PC-3 (cell line): ENCODE measurements around the gene STAG1. TPM values are rescaled to one million over a fixed set of nuclear protein-coding genes. Genes with fewer than 3 reads are reported as not detected.
A peak's percentile ranks its signal among the peaks of the same experiment; 100 is the strongest.

Experiments
- ATAC-seq: fragments of 200-7000 bp; cut with Tn5 transposase; 2 replicates; pipeline ENCODE4 v1.9.1; 2020; ENCODE audit warnings: mild to moderate bottlenecking, moderate library complexity
- BruUV-seq: library from RNA; stranded (reverse); fragments of 400-500 nt; replicated peaks from 2 replicates; lab custom pipeline; 2021; lab: Mats Ljungman, UMichigan
- CTCF ChIA-PET: fragments of 300-600 bp; sonication (Branson Sonifier 250); formaldehyde crosslinking; loops from one replicate; lab custom pipeline; 2022; ENCODE audit warnings: antibody characterized with exemption; lab: Charles Lee
- POLR2A ChIA-PET: fragments of 300-600 bp; sonication (Branson Sonifier 250); formaldehyde crosslinking; loops from one replicate; lab custom pipeline; 2022; ENCODE audit warnings: antibody characterized with exemption; ENCODE audit not compliant: unreplicated experiment; lab: Charles Lee
- DNase-seq: peaks from one replicate; pipeline ENCODE4 v3.0.0-alpha.2; 2015
- H2AFZ ChIP-seq: fragments of 300-600 bp; sonication (generic); 2 replicates; pipeline ENCODE4 v1.6.0; 2016; ENCODE audit warnings: antibody characterized with exemption, low read length
- H3F3A ChIP-seq: fragments of 300-600 bp; sonication (generic); one replicate; pipeline ENCODE4 v1.6.0; 2017; ENCODE audit warnings: antibody characterized with exemption, low read length, control low read depth, mild to moderate bottlenecking; ENCODE audit not compliant: unreplicated experiment
- H3K27ac ChIP-seq: fragments of 300-600 bp; sonication (generic); 2 replicates; pipeline ENCODE4 v1.5.1; 2016; ENCODE audit warnings: mild to moderate bottlenecking, low read length
- H3K27me3 ChIP-seq: fragments of 300-600 bp; sonication (generic); 2 replicates; pipeline ENCODE4 v1.6.1; 2016; ENCODE audit warnings: low read length, mixed read lengths
- H3K36me3 ChIP-seq: fragments of 300-600 bp; sonication (generic); 2 replicates; pipeline ENCODE4 v1.6.1; 2016; ENCODE audit warnings: low read depth, mixed run types, low read length, mixed read lengths
- H3K4me1 ChIP-seq: fragments of 300-600 bp; sonication (generic); 2 replicates; pipeline ENCODE4 v1.5.1; 2016; ENCODE audit warnings: low read length; ENCODE audit not compliant: insufficient read depth
- H3K4me2 ChIP-seq: fragments of 300-600 bp; sonication (generic); 2 replicates; pipeline ENCODE4 v1.6.0; 2016; ENCODE audit warnings: low read length
- H3K4me3 ChIP-seq: fragments of 300-600 bp; sonication (generic); 2 replicates; pipeline ENCODE4 v1.5.1; 2016; ENCODE audit warnings: mild to moderate bottlenecking, low read length, mixed read lengths
- H3K79me2 ChIP-seq: fragments of 300-600 bp; sonication (generic); 2 replicates; pipeline ENCODE4 v1.6.1; 2017; ENCODE audit warnings: low read length, mixed read lengths
- H3K9ac ChIP-seq: fragments of 300-600 bp; sonication (generic); 2 replicates; pipeline ENCODE4 v1.6.0; 2016; ENCODE audit warnings: mild to moderate bottlenecking, low read length
- H3K9me2 ChIP-seq: fragments of 300-600 bp; sonication (generic); replicated peaks from 2 replicates; pipeline ENCODE4 v1.6.1; 2016; ENCODE audit warnings: mixed run types, low read length, mixed read lengths
- H3K9me3 ChIP-seq: fragments of 300-600 bp; sonication (generic); 2 replicates; pipeline ENCODE4 v1.6.1; 2016; ENCODE audit warnings: low read length, mixed read lengths
- H4K20me1 ChIP-seq: fragments of 300-600 bp; sonication (generic); 2 replicates; pipeline ENCODE4 v1.6.1; 2016; ENCODE audit warnings: low read length, mixed read lengths
- CTCF ChIP-seq: fragments of 300-600 bp; sonication (generic); conservative IDR thresholded peaks from 2 replicates; pipeline ENCODE4 v1.5.1; 2017; ENCODE audit warnings: antibody characterized with exemption, low read depth, mild to moderate bottlenecking, low read length
- EZH2 ChIP-seq: fragments of 300-600 bp; sonication (generic); IDR thresholded peaks from one replicate; pipeline ENCODE4 v1.6.1; 2017; ENCODE audit warnings: antibody characterized with exemption, mild to moderate bottlenecking, low read length; ENCODE audit not compliant: unreplicated experiment
- EZH2phosphoT487 ChIP-seq: fragments of 300-600 bp; sonication (generic); IDR thresholded peaks from 2 replicates; pipeline ENCODE4 v1.6.1; 2018; ENCODE audit warnings: mild to moderate bottlenecking, antibody characterized with exemption, low read length, borderline replicate concordance
- intact Hi-C: fragments of 100-400 bp; cut with micrococcal nuclease; formaldehyde crosslinking; loops from 2 replicates; pipeline ENCODE4 v1.9.0; 2023
- total RNA-seq: library from RNA; depleted of rRNA; stranded (reverse); fragments of >200 nt; gene quantifications from 2 replicates; pipeline ENCODE4 v1.2.3, GENCODE V29; 2014

Gene STAG1
- total RNA-seq, 1 experiment from 2014 or later = 14.6 TPM

GRCh38 chr3:136350557-136350956 is 401.6 kb downstream of the STAG1 start:
- no peak overlapping the region for H3K9ac ChIP-seq
- intact Hi-C loops = no loop called here
- no peak overlapping the region for H3K4me3 ChIP-seq
- no peaks in the 10 kb centered on the region for H3K79me2 ChIP-seq
- H2AFZ ChIP-seq = no peak overlapping the region
- H3F3A ChIP-seq = no peaks in the 10 kb centered on the region
- POLR2A ChIA-PET = no interaction called here
- CTCF ChIA-PET = no interaction called here
- ATAC-seq (no peak), DNase-seq (no peak)
- no peak overlapping the region for H3K27ac ChIP-seq
- TF ChIP-seq EZH2phosphoT487 = no peak
- no peaks in the 10 kb centered on the region; the same call in 1 of the 2 replicates for H3K36me3 ChIP-seq
- H3K9me3 ChIP-seq = no peaks in the 10 kb centered on the region
- 0 out of 2 replicates have a peak, but pooled peaks cover 6% of the 10 kb centered on the region for H3K4me1 ChIP-seq
- H4K20me1 ChIP-seq = no peaks in the 10 kb centered on the region
- BruUV-seq = no TSS peak
- no peaks in the 10 kb centered on the region for H3K27me3 ChIP-seq
- no peaks in the 10 kb centered on the region for H3K9me2 ChIP-seq
- H3K4me2 ChIP-seq = no peak overlapping the region

DNA sequence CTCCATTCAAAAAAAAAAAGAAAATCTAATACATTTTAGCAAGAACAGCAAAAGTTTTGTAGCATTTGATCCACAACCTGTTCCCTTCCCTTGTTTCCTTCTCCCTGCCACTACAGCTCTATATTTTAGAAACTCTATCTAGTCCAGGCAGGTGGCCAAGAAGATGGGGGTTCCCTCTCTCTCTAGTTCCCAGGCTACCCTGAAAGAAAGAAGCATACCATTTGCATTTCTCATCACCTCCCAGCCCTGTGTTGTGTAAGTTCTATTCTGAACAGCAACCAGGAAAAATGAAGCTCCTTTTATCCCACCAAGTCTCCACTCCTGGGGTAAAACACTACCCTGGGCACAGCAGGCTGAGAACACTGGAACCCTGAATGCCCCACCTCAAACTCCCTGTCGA is 402.0 kb downstream of the STAG1 start:
- no TSS peak for BruUV-seq
- POLR2A ChIA-PET = no interaction called here
- Histone ChIP-seq H2AFZ (no peak overlapping the region), H3K4me1 (0 out of 2 replicates have a peak, but pooled peaks cover 6% of the 10 kb centered on the region), H3K4me3 (no peak overlapping the region), H3K27ac (no peak overlapping the region), H3K9me3 (no peaks in the 10 kb centered on the region), H3K9me2 (no peaks in the 10 kb centered on the region), H4K20me1 (no peaks in the 10 kb centered on the region), H3K27me3 (no peaks in the 10 kb centered on the region), H3K79me2 (no peaks in the 10 kb centered on the region), H3K36me3 (no peaks in the 10 kb centered on the region; the same call in 1 of the 2 replicates), H3K4me2 (no peak overlapping the region), H3F3A (no peaks in the 10 kb centered on the region), H3K9ac (no peak overlapping the region)
- ATAC-seq (no peak; the same call in 1 of the 2 replicates), DNase-seq (peak; percentile 41)
- TF ChIP-seq CTCF (no peak), EZH2phosphoT487 (no peak), EZH2 (no peak)
- CTCF ChIA-PET = no interaction called here
- intact Hi-C loops = no loop called here

- Histone ChIP-seq H3K27me3 (no peaks in the 10 kb centered on the region), H3K9ac (no peak overlapping the region), H3K4me3 (no peak overlapping the region), H3K79me2 (no peaks in the 10 kb centered on the region), H3K36me3 (no peaks in the 10 kb centered on the region; the same call in 1 of the 2 replicates), H3K9me2 (no peaks in the 10 kb centered on the region), H3K9me3 (no peaks in the 10 kb centered on the region), H3F3A (no peaks in the 10 kb centered on the region), H3K4me2 (no peak overlapping the region), H2AFZ (no peak overlapping the region), H3K4me1 (peaks cover 22% of the 10 kb centered on the region), H4K20me1 (no peaks in the 10 kb centered on the region), H3K27ac (no peak overlapping the region)
- TF ChIP-seq EZH2phosphoT487 (no peak), CTCF (no peak), EZH2 (no peak)
- CTCF ChIA-PET = no interaction called here
- intact Hi-C loops = no loop called here
- POLR2A ChIA-PET = no interaction called here
- BruUV-seq = no TSS peak
- no peak for ATAC-seq
- DNase-seq = no peak
Measured at GRCh38 chr3:136346486-136346885, 405.7 kb downstream of the STAG1 start.
